K562 (cell line): ENCODE data around the gene RAI2. TPM values are rescaled to one million over a fixed set of nuclear protein-coding genes. Genes with fewer than 3 reads are reported as not detected.

Source experiments
- ATAC-seq: fragments of 200-7000 bp; cut with Tn5 transposase; 3 replicates; pipeline ENCODE4 v1.9.1; 2020; ENCODE audit warnings: moderate library complexity
- BruUV-seq: library from RNA; stranded (reverse); fragments of 400-500 nt; replicated peaks from 2 replicates; lab custom pipeline; 2021; lab: Mats Ljungman, UMichigan
- CTCF ChIA-PET: fragments of 300-600 bp; formaldehyde crosslinking; extraction: SDS; loops from one replicate; lab custom pipeline; 2021; ENCODE audit warnings: low intra/inter-chr PET ratio; lab: Yijun Ruan, JAX
- POLR2A ChIA-PET: fragments of 300-600, 350-650 bp; sonication (Branson Sonifier 250); formaldehyde crosslinking; extraction: SDS; loops from one replicate; lab custom pipeline; 2021; ENCODE audit warnings: antibody characterized with exemption, inconsistent platforms; lab: Yijun Ruan, JAX
- DNase-seq, 4 experiments: peaks; one replicate each; pipeline versions ENCODE4 v3.0.0 to v3.0.0-alpha.2; 2011 to 2018; ENCODE audit warnings: low spot score in 3 of 4, mixed read lengths in 3 of 4; ENCODE audit errors: extremely low read depth in 1 of 4
- FAIRE-seq: peaks from 2 replicates; lab custom pipeline; 2011; peaks lifted over from hg19 to GRCh38; lab: Jason Lieb, UNC
- H2AFZ ChIP-seq: 2 replicates; pipeline ENCODE4 v1.6.0; 2011; ENCODE audit warnings: low read depth, low read length, control low read depth, inconsistent platforms
- H3K27ac ChIP-seq: fragments of 200-600 bp; 3 replicates; pipeline ENCODE4 v1.8.0; 2011; ENCODE audit warnings: low read depth, mild to moderate bottlenecking, control low read depth, inconsistent platforms, low read length, moderate library complexity, mixed read lengths; ENCODE audit errors: extremely low read depth
- H3K27me3 ChIP-seq, 2 experiments: fragments of 300-600 bp in 1 of 2; 2 replicates in 1 of 2; 3 replicates in 1 of 2; pipeline versions ENCODE4 v1.6.0 to v1.8.0; 2011; ENCODE audit warnings: inconsistent platforms in 2 of 2, low read length in 2 of 2, mild to moderate bottlenecking in 1 of 2, mixed read lengths in 1 of 2, moderate library complexity in 1 of 2; ENCODE audit not compliant: control insufficient read depth in 2 of 2, insufficient read depth in 2 of 2
- H3K36me3 ChIP-seq: fragments of 300-600 bp; 3 replicates; pipeline ENCODE4 v1.8.0; 2011; ENCODE audit warnings: mild to moderate bottlenecking, low read length, inconsistent platforms; ENCODE audit not compliant: control insufficient read depth, insufficient read depth
- H3K4me1 ChIP-seq, 2 experiments: fragments of 200-600 bp in 1 of 2; replicated peaks in 1 of 2; 2 replicates in 1 of 2; 3 replicates in 1 of 2; pipeline versions ENCODE4 v1.5.1 to v1.8.0; 2011; ENCODE audit warnings: inconsistent platforms in 2 of 2, low read length in 2 of 2, mild to moderate bottlenecking in 1 of 2, mixed read lengths in 1 of 2, moderate library complexity in 1 of 2; ENCODE audit not compliant: control insufficient read depth in 2 of 2, insufficient read depth in 2 of 2
- H3K4me2 ChIP-seq: 2 replicates; pipeline ENCODE4 v1.6.1; 2011; ENCODE audit warnings: low read length, control low read depth, inconsistent platforms, mixed read lengths; ENCODE audit not compliant: insufficient read depth
- H3K4me3 ChIP-seq: fragments of 200-600 bp; sonication (generic), shearing (Covaris generic); 2 replicates; pipeline ENCODE4 v1.5.1; 2016; ENCODE audit warnings: control low read depth, inconsistent platforms
- H3K79me2 ChIP-seq: fragments of 200-600 bp; 3 replicates; pipeline ENCODE4 v1.8.0; 2011; ENCODE audit warnings: low read length, inconsistent platforms; ENCODE audit not compliant: control insufficient read depth, insufficient read depth
- H3K9ac ChIP-seq, 2 experiments: 2 replicates each; pipeline versions ENCODE4 v1.6.0 to v1.6.1; 2011; ENCODE audit warnings: low read depth in 2 of 2, low read length in 2 of 2, control low read depth in 1 of 2, inconsistent platforms in 1 of 2, mild to moderate bottlenecking in 1 of 2, mixed read lengths in 1 of 2; ENCODE audit not compliant: insufficient read depth in 1 of 2
- H3K9me1 ChIP-seq: one replicate; pipeline ENCODE4 v1.6.0; 2011; ENCODE audit warnings: inconsistent platforms, mild to moderate bottlenecking, low read length, moderate library complexity; ENCODE audit not compliant: control insufficient read depth, insufficient read depth
- H3K9me3 ChIP-seq: replicated peaks from 2 replicates; pipeline ENCODE4 v1.5.1; 2011; ENCODE audit warnings: low read depth, low read length, inconsistent platforms; ENCODE audit not compliant: control insufficient read depth, insufficient read depth
- H4K20me1 ChIP-seq: replicated peaks from 2 replicates; pipeline ENCODE4 v1.6.1; 2011; ENCODE audit warnings: low read length, inconsistent platforms, mixed read lengths; ENCODE audit not compliant: control insufficient read depth, insufficient read depth
- CREB1 ChIP-seq, 2 experiments: sonication (generic) in 1 of 2; formaldehyde crosslinking in 1 of 2; IDR thresholded peaks; 2 replicates each; pipeline versions ENCODE4 v1.6.1 to v1.8.0; 2012 to 2022; ENCODE audit warnings: inconsistent platforms in 1 of 2, mild to moderate bottlenecking in 1 of 2, missing genetic modification reagents in 1 of 2, moderate library complexity in 1 of 2
- FOSL1 ChIP-seq: fragments of 200-800 bp; sonication (Bioruptor generic); conservative IDR thresholded peaks from 2 replicates; pipeline ENCODE4 v1.6.1; 2016; ENCODE audit warnings: missing genetic modification characterization, missing compliant biosample characterization
- LARP7 ChIP-seq: fragments of 450-650 bp; IDR thresholded peaks from 2 replicates; pipeline ENCODE4 v1.6.1; 2016
- MYNN ChIP-seq, 2 experiments: sonication (generic); formaldehyde crosslinking in 1 of 2; IDR thresholded peaks; 2 replicates each; pipeline versions ENCODE4 v1.5.0 to v1.6.1; 2016 to 2020; ENCODE audit warnings: antibody characterized with exemption in 1 of 2, missing genetic modification reagents in 1 of 2
- SIN3B ChIP-seq: fragments of 450-650 bp; IDR thresholded peaks from 2 replicates; pipeline ENCODE4 v1.6.1; 2017; ENCODE audit warnings: low read depth, mild to moderate bottlenecking, moderate library complexity
- SNIP1 ChIP-seq: fragments of 450-650 bp; IDR thresholded peaks from 2 replicates; pipeline ENCODE4 v1.7.1; 2017; ENCODE audit warnings: low read depth, mild to moderate bottlenecking
- TSC22D4 ChIP-seq: fragments of 450-650 bp; IDR thresholded peaks from 2 replicates; pipeline ENCODE4 v1.6.1; 2016; ENCODE audit warnings: missing genetic modification characterization, missing biosample characterization, control low read depth
- ZC3H8 ChIP-seq: fragments of 450-650 bp; IDR thresholded peaks from 2 replicates; pipeline ENCODE4 v1.6.1; 2017
- ZKSCAN8 ChIP-seq: fragments of 200-800 bp; sonication (Bioruptor generic); IDR thresholded peaks from 2 replicates; pipeline ENCODE4 v1.6.1; 2016; ENCODE audit warnings: missing genetic modification characterization, missing compliant biosample characterization
- ZNF707 ChIP-seq: fragments of 250-450 bp; sonication (Bioruptor Pico); conservative IDR thresholded peaks from 2 replicates; pipeline ENCODE4 v1.8.0; 2022; ENCODE audit warnings: inconsistent platforms, mild to moderate bottlenecking, moderate library complexity
- ZNF76 ChIP-seq: fragments of 250-450 bp; sonication (Bioruptor Pico); IDR thresholded peaks from 2 replicates; pipeline ENCODE4 v1.4.0; 2020; ENCODE audit warnings: mild to moderate bottlenecking, moderate library complexity, borderline replicate concordance
- WGBS: fragments of 100-300 bp; shearing (Covaris generic); methylation state at CpG from one replicate; pipeline ENCODE4 v1.1.6; 2016; ENCODE audit warnings: low coverage, mixed read lengths; ENCODE audit not compliant: insufficient coverage; ENCODE audit errors: missing lambda C conversion rate; 5-methylcytosine and 5-hydroxymethylcytosine counted together
- in situ Hi-C: fragments of 300-500 bp; cut with MboI; formaldehyde crosslinking; loops from 4 replicates; pipeline ENCODE4 v1.15.0; 2018; ENCODE audit warnings: inconsistent platforms, mixed read lengths
- intact Hi-C: fragments of 100-400 bp; cut with micrococcal nuclease; formaldehyde crosslinking; loops from 2 replicates; pipeline ENCODE4 v1.14.2; 2022
- polyA plus RNA-seq, 8 experiments: library from polyadenylated mRNA; depleted of rRNA in 4 of 8; stranded (reverse) in 5 of 8; unstranded in 3 of 8; fragments of >200 nt; fragmentation: Nextera tagmentation in 2 of 8; fragmentation: Illumina TruSeq in 1 of 8; extraction: Ambion mirVana in 2 of 8; extraction: Trizol in 1 of 8; gene quantifications; 2 replicates each; pipeline versions ENCODE4 v1.2.1 to v1.2.3, GENCODE V29; 2011 to 2014; ENCODE audit warnings: inconsistent platforms in 1 of 8, missing spikeins in 1 of 8
- total RNA-seq, 7 experiments: library from RNA; depleted of rRNA in 6 of 7; stranded (reverse); fragments of >200 nt in 6 of 7; fragmentation: Illumina TruSeq in 2 of 7; extraction: Trizol in 2 of 7; gene quantifications; 2 replicates each; pipeline versions ENCODE4 v1.2.1 to v1.2.3, GENCODE V29; 2011 to 2021; ENCODE audit warnings: low replicate concordance in 1 of 7

Gene RAI2
- total and polyA plus RNA-seq, 9 of the 15 experiments (the other 6 are each of a cell fraction or from before 2014, with no cell fraction given), result not detected

DNA sequence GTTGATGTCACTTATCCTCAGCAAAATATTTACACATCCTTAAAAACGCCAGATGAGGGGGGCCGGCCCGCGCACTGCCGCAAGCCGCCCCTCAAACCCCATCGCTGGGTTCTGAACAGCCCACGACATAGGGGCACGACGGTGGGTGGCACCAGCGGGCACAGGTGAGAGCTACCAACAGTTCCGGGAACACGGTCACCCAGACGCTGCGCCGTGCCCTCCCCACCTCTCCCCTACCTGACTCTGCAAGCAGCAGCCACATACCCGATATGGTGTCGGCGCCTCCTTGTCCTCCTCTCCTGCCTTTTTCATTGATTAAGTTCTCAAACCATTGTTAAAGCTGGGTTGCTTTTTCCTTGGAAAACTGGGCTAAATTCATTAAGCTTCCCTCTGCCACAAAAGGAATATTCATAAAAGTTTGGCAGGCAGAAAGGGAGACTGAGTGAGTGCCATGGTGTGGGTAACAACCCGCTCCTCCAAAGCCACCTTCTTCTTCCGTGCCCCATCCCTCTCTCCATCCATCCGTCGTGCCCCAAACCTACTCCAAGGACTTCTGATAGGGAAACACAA lies 1.4 kb downstream of the RAI2 start:
- CTCF ChIA-PET, result no interaction called here
- FAIRE-seq (no peak), DNase-seq (no peak), ATAC-seq (no peak)
- H3K27me3 ChIP-seq, result peaks cover 4 to 18% of the 10 kb centered on the region in 2 experiments; a peak in 4 of 5 replicates
- in situ Hi-C loops (no loop called here), intact Hi-C loops (no loop called here)
- no peak overlapping the region for H3K27ac ChIP-seq
- TF ChIP-seq ZKSCAN8 (CRISPR knock-in tag), result no peak
- no peak overlapping the region for H3K9ac ChIP-seq
- no peak overlapping the region for H2AFZ ChIP-seq
- peaks cover 0 to 10% of the 10 kb centered on the region in 2 experiments; a peak in 2 of 5 replicates for H3K4me1 ChIP-seq
- H4K20me1 ChIP-seq, result no peaks in the 10 kb centered on the region
- BruUV-seq, result no TSS peak
- no peaks in the 10 kb centered on the region for H3K36me3 ChIP-seq
- H3K4me3 ChIP-seq, result no peak overlapping the region
- 5% methylated on average over 8 of the region's 23 CpGs for WGBS
- POLR2A ChIA-PET, result no interaction called here
- H3K9me1 ChIP-seq, result no peaks in the 10 kb centered on the region
- no peak overlapping the region for H3K4me2 ChIP-seq
- H3K9me3 ChIP-seq, result no peaks in the 10 kb centered on the region
- H3K79me2 ChIP-seq, result no peaks in the 10 kb centered on the region

DNA sequence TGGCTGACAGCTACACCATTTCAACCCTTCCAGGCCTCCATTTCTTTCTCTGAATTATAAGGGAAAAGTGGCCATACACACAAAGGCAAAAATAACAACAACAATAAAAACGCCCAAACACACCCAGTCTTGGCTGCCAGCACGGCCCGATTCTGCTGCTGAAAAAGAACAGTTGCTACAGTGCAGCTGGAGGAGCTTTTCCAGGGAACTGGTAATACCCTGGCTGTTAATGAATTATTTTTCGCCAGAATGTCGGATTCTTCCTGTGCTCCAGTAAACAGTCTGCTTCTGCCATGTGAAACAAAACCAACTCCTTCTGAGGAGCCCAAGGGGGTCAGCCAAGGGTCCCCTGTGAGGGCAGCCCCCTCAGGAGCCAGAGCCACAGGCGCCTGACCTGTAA lies 6.6 kb downstream of the RAI2 start:
- no peak overlapping the region for H3K4me2 ChIP-seq
- 0% methylated on average over 6 of the region's 6 CpGs for WGBS
- FAIRE-seq (no peak), DNase-seq (no peak), ATAC-seq (no peak)
- no peak overlapping the region for H2AFZ ChIP-seq
- peaks cover 0 to 2% of the 10 kb centered on the region in 2 experiments; a peak in 2 of 5 replicates for H3K4me1 ChIP-seq
- in situ Hi-C loops (no loop called here), intact Hi-C loops (no loop called here)
- H3K27ac ChIP-seq, result no peak overlapping the region
- no peaks in the 10 kb centered on the region for H3K9me3 ChIP-seq
- H3K27me3 ChIP-seq, result peaks cover 4 to 9% of the 10 kb centered on the region in 2 experiments; a peak in 4 of 5 replicates
- H3K79me2 ChIP-seq, result no peaks in the 10 kb centered on the region
- H4K20me1 ChIP-seq, result no peaks in the 10 kb centered on the region
- H3K4me3 ChIP-seq, result no peak overlapping the region
- no peaks in the 10 kb centered on the region for H3K36me3 ChIP-seq
- ChIA-PET POLR2A (no interaction called here), CTCF (no interaction called here)
- no peaks in the 10 kb centered on the region for H3K9me1 ChIP-seq
- no peak for TF ChIP-seq SIN3B
- TF ChIP-seq LARP7, result no peak
- no peak for TF ChIP-seq TSC22D4 (tag)
- no peak for TF ChIP-seq MYNN (IDR thresholded peaks at IDR 0.05)
- TF ChIP-seq MYNN (CRISPR knock-in tag; IDR thresholded peaks at IDR 0.05), result no peak
- no peak for TF ChIP-seq CREB1 (IDR thresholded peaks at IDR 0.05)
- TF ChIP-seq CREB1 (CRISPR knock-in tag; IDR thresholded peaks at IDR 0.05), result no peak
- no peak for TF ChIP-seq ZNF707 (CRISPR knock-in tag)
- no peak for TF ChIP-seq ZNF76
- no peak for TF ChIP-seq SNIP1
- no peak for TF ChIP-seq ZC3H8
- TF ChIP-seq FOSL1 (tag), result no peak
- no TSS peak for BruUV-seq
- H3K9ac ChIP-seq, result no peak overlapping the region
